HCT116 (cell line): Measurements from ENCODE around the gene TTYH2. TPM values are rescaled to one million over a fixed set of nuclear protein-coding genes. Genes with fewer than 3 reads are reported as not detected.
A peak's percentile ranks its signal among the peaks of the same experiment; 100 is the strongest.

ENCODE experiments used
- ATAC-seq: fragments of 200-7000 bp; cut with Tn5 transposase; 2 replicates; pipeline ENCODE4 v1.9.1; 2020; ENCODE audit warnings: mild to moderate bottlenecking, moderate library complexity
- BruUV-seq: library from RNA; stranded (reverse); fragments of 400-500 nt; replicated peaks from 2 replicates; lab custom pipeline; 2021; lab: Mats Ljungman, UMichigan
- CTCF ChIA-PET: fragments of 300-600 bp; sonication (Branson Sonifier 250); formaldehyde crosslinking; loops from one replicate; lab custom pipeline; 2021; ENCODE audit warnings: antibody characterized with exemption; lab: Charles Lee
- POLR2A ChIA-PET: fragments of 300-600, 350-600 bp; sonication (Branson Sonifier 250); formaldehyde crosslinking; loops from one replicate; lab custom pipeline; 2021; ENCODE audit warnings: antibody characterized with exemption; lab: Charles Lee
- RAD21 ChIA-PET, 2 experiments: fragments of 300-600 bp; sonication (Branson Sonifier 250); formaldehyde crosslinking; loops; one replicate each; lab custom pipeline; 2023; ENCODE audit warnings: low total read pairs in 2 of 2; ENCODE audit not compliant: uncharacterized antibody in 2 of 2, unreplicated experiment in 2 of 2, low non-redundant PET in 1 of 2; lab: Charles Lee
- DNase-seq: peaks from one replicate; pipeline ENCODE4 v3.0.0-alpha.2; 2010; ENCODE audit warnings: low read depth, low spot score
- H2AFZ ChIP-seq: fragments of 200-600 bp; shearing (Covaris generic), sonication (generic); 2 replicates; pipeline ENCODE4 v1.6.1; 2017; ENCODE audit warnings: low read depth, mixed run types, mixed read lengths, antibody characterized with exemption, low read length; ENCODE audit not compliant: poor library complexity, severe bottlenecking
- H3K27ac ChIP-seq: 2 replicates; pipeline ENCODE4 v1.5.1; 2012; ENCODE audit warnings: low read depth, low read length
- H3K27me3 ChIP-seq: fragments of 200-600 bp; sonication (generic); 2 replicates; pipeline ENCODE4 v1.6.1; 2016; ENCODE audit warnings: mixed run types, low read length, mixed read lengths; ENCODE audit not compliant: insufficient read depth
- H3K36me3 ChIP-seq, 2 experiments: fragments of 200-500 bp in 1 of 2; fragments of 200-600 bp in 1 of 2; sonication (Bioruptor generic) in 1 of 2; sonication (generic) in 1 of 2; 2 replicates each; pipeline versions ENCODE4 v1.5.1 to v1.6.1; 2014 to 2016; ENCODE audit warnings: low read length in 2 of 2, inconsistent platforms in 1 of 2, mixed read lengths in 1 of 2, mixed run types in 1 of 2; ENCODE audit not compliant: insufficient read depth in 2 of 2, control insufficient read depth in 1 of 2
- H3K4me1 ChIP-seq, 2 experiments: fragments of 200-600 bp in 1 of 2; sonication (generic) in 1 of 2; 2 replicates each; pipeline versions ENCODE4 v1.5.1 to v1.6.1; 2012 to 2017; ENCODE audit warnings: low read length in 2 of 2, inconsistent platforms in 1 of 2, mild to moderate bottlenecking in 1 of 2, mixed read lengths in 1 of 2, mixed run types in 1 of 2, moderate library complexity in 1 of 2; ENCODE audit not compliant: insufficient read depth in 2 of 2, control insufficient read depth in 1 of 2
- H3K4me2 ChIP-seq: fragments of 200-600 bp; sonication (generic); 2 replicates; pipeline ENCODE4 v1.6.1; 2017; ENCODE audit warnings: mixed run types, low read length, mixed read lengths
- H3K4me3 ChIP-seq, 2 experiments: fragments of 200-600 bp in 1 of 2; sonication (generic) in 1 of 2; replicated peaks in 1 of 2; 2 replicates each; pipeline ENCODE4 v1.5.1; 2011 to 2016; ENCODE audit warnings: low read length in 2 of 2, control low read depth in 1 of 2, low read depth in 1 of 2, mild to moderate bottlenecking in 1 of 2, mixed read lengths in 1 of 2, mixed run types in 1 of 2
- H3K79me2 ChIP-seq: fragments of 200-600 bp; sonication (generic); 2 replicates; pipeline ENCODE4 v1.6.1; 2017; ENCODE audit warnings: mild to moderate bottlenecking, mixed run types, low read length, moderate library complexity, mixed read lengths; ENCODE audit not compliant: insufficient read depth
- H3K9ac ChIP-seq: fragments of 200-600 bp; sonication (generic); 2 replicates; pipeline ENCODE4 v1.6.1; 2016; ENCODE audit warnings: low read length, mixed read lengths
- H3K9me2 ChIP-seq: fragments of 200-600 bp; sonication (generic), shearing (Covaris generic); 2 replicates; pipeline ENCODE4 v1.6.1; 2017; ENCODE audit warnings: mixed run types, mild to moderate bottlenecking, moderate library complexity; ENCODE audit not compliant: insufficient read depth
- H3K9me3 ChIP-seq, 2 experiments: fragments of 200-500 bp in 1 of 2; fragments of 200-600 bp in 1 of 2; sonication (Bioruptor generic) in 1 of 2; sonication (generic) in 1 of 2; 2 replicates each; pipeline ENCODE4 v1.6.1; 2014 to 2017; ENCODE audit warnings: low read length in 2 of 2, mixed read lengths in 2 of 2, inconsistent platforms in 1 of 2, low read depth in 1 of 2, mild to moderate bottlenecking in 1 of 2, mixed run types in 1 of 2, moderate library complexity in 1 of 2; ENCODE audit not compliant: control insufficient read depth in 1 of 2, insufficient read depth in 1 of 2
- H4K20me1 ChIP-seq: fragments of 200-600 bp; sonication (generic), shearing (Covaris generic); 2 replicates; pipeline ENCODE4 v1.6.1; 2017; ENCODE audit warnings: mixed run types, mild to moderate bottlenecking, moderate library complexity; ENCODE audit not compliant: insufficient read depth
- CBX3 ChIP-seq: IDR thresholded peaks from 2 replicates; pipeline ENCODE4 v1.6.1; 2012; ENCODE audit warnings: low read depth
- CEBPB ChIP-seq: IDR thresholded peaks from 2 replicates; pipeline ENCODE4 v1.6.1; 2012; ENCODE audit warnings: low read depth
- CTCF ChIP-seq, 3 experiments: fragments of 200-600 bp in 1 of 3; sonication (generic) in 1 of 3; IDR thresholded peaks in 2 of 3; conservative IDR thresholded peaks in 1 of 3; 2 replicates each; pipeline ENCODE4 v1.5.1; 2012 to 2017; ENCODE audit warnings: low read depth in 2 of 3, low read length in 2 of 3, antibody characterized with exemption in 1 of 3, borderline replicate concordance in 1 of 3, control low read depth in 1 of 3, mild to moderate bottlenecking in 1 of 3, mixed read lengths in 1 of 3, mixed run types in 1 of 3, moderate library complexity in 1 of 3; ENCODE audit not compliant: insufficient read depth in 1 of 3
- ELF1 ChIP-seq: IDR thresholded peaks from 2 replicates; pipeline ENCODE4 v1.6.1; 2012; ENCODE audit warnings: low read depth, borderline replicate concordance
- EZH2 ChIP-seq: fragments of 200-600 bp; sonication (generic); IDR thresholded peaks from 2 replicates; pipeline ENCODE4 v1.6.1; 2017; ENCODE audit warnings: antibody characterized with exemption, mixed run types
- JUND ChIP-seq: IDR thresholded peaks from 2 replicates; pipeline ENCODE4 v1.6.1; 2012
- POLR2A ChIP-seq: IDR thresholded peaks from 2 replicates; pipeline ENCODE4 v1.7.0; 2011; ENCODE audit warnings: borderline replicate concordance; ENCODE audit not compliant: insufficient read depth, insufficient read length; ENCODE audit errors: extremely low read depth
- RAD21 ChIP-seq: IDR thresholded peaks from 2 replicates; pipeline ENCODE4 v1.6.1; 2012; ENCODE audit warnings: low read depth, mild to moderate bottlenecking
- REST ChIP-seq: IDR thresholded peaks from 2 replicates; pipeline ENCODE4 v1.6.1; 2012; ENCODE audit warnings: low read depth
- SIN3A ChIP-seq: IDR thresholded peaks from 2 replicates; pipeline ENCODE4 v1.6.1; 2012; ENCODE audit warnings: low read depth
- SP1 ChIP-seq: IDR thresholded peaks from 2 replicates; pipeline ENCODE4 v1.6.1; 2012; ENCODE audit warnings: low read depth
- SRF ChIP-seq: IDR thresholded peaks from 2 replicates; pipeline ENCODE4 v1.6.1; 2012; ENCODE audit warnings: low read depth
- TCF7L2 ChIP-seq: IDR thresholded peaks from 2 replicates; pipeline ENCODE4 v1.7.0; 2011; ENCODE audit warnings: borderline replicate concordance, inconsistent platforms; ENCODE audit not compliant: insufficient read depth, insufficient read length; ENCODE audit errors: extremely low read depth
- YY1 ChIP-seq: IDR thresholded peaks from 2 replicates; pipeline ENCODE4 v1.6.1; 2011; ENCODE audit warnings: low read length, low read depth, moderate library complexity, mild to moderate bottlenecking; ENCODE audit not compliant: insufficient replicate concordance; ENCODE audit errors: extremely low read depth
- ZFX ChIP-seq: fragments of 450-650 bp; IDR thresholded peaks from 2 replicates; pipeline ENCODE4 v1.6.1; 2017
- ZNF274 ChIP-seq: fragments of 200-500 bp; sonication (Bioruptor generic); IDR thresholded peaks from 2 replicates; pipeline ENCODE4 v1.6.1; 2014; ENCODE audit warnings: mild to moderate bottlenecking, low read depth, low read length, inconsistent platforms
- intact Hi-C: fragments of 100-400 bp; cut with micrococcal nuclease; formaldehyde crosslinking; loops from 2 replicates; pipeline ENCODE4 v1.10.0; 2022
- total RNA-seq: library from RNA; stranded (reverse); gene quantifications from one replicate; pipeline ENCODE4 v1.2.1, GENCODE V29; 2021; ENCODE audit not compliant: unreplicated experiment
- TF ChIP-seq, protein P1 (sequence below): IDR thresholded peaks from 2 replicates; pipeline ENCODE4 v1.6.1; 2012
- TF ChIP-seq, protein P2 (sequence below): IDR thresholded peaks from 2 replicates; pipeline ENCODE4 v1.6.1; 2011; ENCODE audit warnings: mild to moderate bottlenecking, low read length, moderate library complexity; ENCODE audit not compliant: insufficient replicate concordance; ENCODE audit errors: extremely low read depth
- TF ChIP-seq, protein P3 (sequence below): IDR thresholded peaks from 2 replicates; pipeline ENCODE4 v1.6.1; 2012

Gene TTYH2
- total RNA-seq, 1 experiment from 2014 or later, result 10.8 TPM

- H3K27me3 ChIP-seq, result no peaks in the 10 kb centered on the region
- TF ChIP-seq ELF1 (no peak), JUND (no peak), TCF7L2 (no peak), CBX3 (no peak), POLR2A (no peak), REST (no peak), SP1 (no peak), YY1 (no peak), CTCF (IDR thresholded peaks at IDR 0.05 in 2 of 3, conservative IDR thresholded peaks at IDR 0.05 in 1 of 3; ENCODE audit: borderline replicate concordance in 1 of 3, insufficient read depth in 1 of 3, low read depth in 2 of 3, low read length in 2 of 3) (no peak), SIN3A (no peak), EZH2 (no peak), CEBPB (no peak), SRF (no peak), ZFX (no peak), RAD21 (no peak), ZNF274 (no peak)
- TF ChIP-seq, protein P1, sequence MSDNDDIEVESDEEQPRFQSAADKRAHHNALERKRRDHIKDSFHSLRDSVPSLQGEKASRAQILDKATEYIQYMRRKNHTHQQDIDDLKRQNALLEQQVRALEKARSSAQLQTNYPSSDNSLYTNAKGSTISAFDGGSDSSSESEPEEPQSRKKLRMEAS, result no peak
- TF ChIP-seq, protein P2, sequence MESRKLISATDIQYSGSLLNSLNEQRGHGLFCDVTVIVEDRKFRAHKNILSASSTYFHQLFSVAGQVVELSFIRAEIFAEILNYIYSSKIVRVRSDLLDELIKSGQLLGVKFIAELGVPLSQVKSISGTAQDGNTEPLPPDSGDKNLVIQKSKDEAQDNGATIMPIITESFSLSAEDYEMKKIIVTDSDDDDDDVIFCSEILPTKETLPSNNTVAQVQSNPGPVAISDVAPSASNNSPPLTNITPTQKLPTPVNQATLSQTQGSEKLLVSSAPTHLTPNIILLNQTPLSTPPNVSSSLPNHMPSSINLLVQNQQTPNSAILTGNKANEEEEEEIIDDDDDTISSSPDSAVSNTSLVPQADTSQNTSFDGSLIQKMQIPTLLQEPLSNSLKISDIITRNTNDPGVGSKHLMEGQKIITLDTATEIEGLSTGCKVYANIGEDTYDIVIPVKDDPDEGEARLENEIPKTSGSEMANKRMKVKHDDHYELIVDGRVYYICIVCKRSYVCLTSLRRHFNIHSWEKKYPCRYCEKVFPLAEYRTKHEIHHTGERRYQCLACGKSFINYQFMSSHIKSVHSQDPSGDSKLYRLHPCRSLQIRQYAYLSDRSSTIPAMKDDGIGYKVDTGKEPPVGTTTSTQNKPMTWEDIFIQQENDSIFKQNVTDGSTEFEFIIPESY, result no peak
- TF ChIP-seq, protein P3, sequence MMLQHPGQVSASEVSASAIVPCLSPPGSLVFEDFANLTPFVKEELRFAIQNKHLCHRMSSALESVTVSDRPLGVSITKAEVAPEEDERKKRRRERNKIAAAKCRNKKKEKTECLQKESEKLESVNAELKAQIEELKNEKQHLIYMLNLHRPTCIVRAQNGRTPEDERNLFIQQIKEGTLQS, result no peak
- H3K79me2 ChIP-seq, result peaks cover 11% of the 10 kb centered on the region
- peaks cover 10 to 14% of the 10 kb centered on the region in 2 experiments; a peak in 3 of 4 replicates for H3K36me3 ChIP-seq
- peak overlapping the region; percentile 75 to 77 for H3K4me3 ChIP-seq
- peaks cover 17% of the 10 kb centered on the region; the same call in 1 of the 2 replicates for H4K20me1 ChIP-seq
- BruUV-seq, result no TSS peak
- no peak overlapping the region for H2AFZ ChIP-seq
- H3K9me3 ChIP-seq, result no peaks in the 10 kb centered on the region
- RAD21 ChIA-PET, result no interaction called here
- H3K4me2 ChIP-seq, result peak overlapping the region; percentile 97
- POLR2A ChIA-PET, result interaction anchor here (0.8 to 1.6 kb wide), 5 partner anchors 8 to 83 kb away, joined by 3 to 16 read pairs (median 8); partner anchors contain the start of gene RPL38
- intact Hi-C loops, result loop anchor here (5.0 kb wide), 3 partner anchors 138 to 318 kb away; partner anchors contain the start of gene CD300LB
- H3K27ac ChIP-seq, result peak overlapping the region; percentile 17; the same call in 1 of the 2 replicates
- ATAC-seq (no peak), DNase-seq (no peak)
- H3K9me2 ChIP-seq, result no peaks in the 10 kb centered on the region
- H3K4me1 ChIP-seq, result peaks cover 25 to 53% of the 10 kb centered on the region in 2 experiments
- CTCF ChIA-PET, result interaction anchor here (1.2 to 3.4 kb wide), 4 partner anchors 10 to 165 kb away, joined by 3 to 25 read pairs (median 7); partner anchors contain the start of gene RPL38
- H3K9ac ChIP-seq, result peak overlapping the region; percentile 72
These were observed 555 bp downstream of the TTYH2 start for GRCh38 chr17:74213861-74214391.
